Nephron (organoid): Measurements from ENCODE around the gene ST6GALNAC3.
A peak's percentile ranks its signal among the peaks of the same experiment; 100 is the strongest.

ENCODE experiments used
- H3K27ac Mint-ChIP-seq, 3 experiments: 2 replicates each; pipeline ENCODE4 v1.8.0; 2020; ENCODE audit warnings: mixed read lengths in 3 of 3, mild to moderate bottlenecking in 2 of 3, moderate library complexity in 1 of 3
- H3K27me3 Mint-ChIP-seq: 2 replicates; pipeline ENCODE4 v1.8.0; 2021; ENCODE audit warnings: low read depth, mild to moderate bottlenecking, moderate library complexity, mixed read lengths
- H3K36me3 Mint-ChIP-seq: 2 replicates; pipeline ENCODE4 v1.8.0; 2020; ENCODE audit warnings: low read depth, mixed read lengths
- H3K4me1 Mint-ChIP-seq: 2 replicates; pipeline ENCODE4 v1.8.0; 2020; ENCODE audit warnings: mixed read lengths
- H3K4me3 Mint-ChIP-seq, 3 experiments: 2 replicates each; pipeline ENCODE4 v1.8.0; 2020; ENCODE audit warnings: mild to moderate bottlenecking in 3 of 3, mixed read lengths in 3 of 3, moderate library complexity in 2 of 3
- H3K9me3 Mint-ChIP-seq: 2 replicates; pipeline ENCODE4 v1.8.0; 2020; ENCODE audit warnings: mixed read lengths
- TF ChIP-seq, protein P1 (sequence below), 3 experiments: fragments of 200-600 bp; sonication (generic); IDR thresholded peaks; one replicate each; pipeline ENCODE4 v1.5.0; 2021; ENCODE audit warnings: antibody characterized with exemption in 3 of 3; ENCODE audit not compliant: unreplicated experiment in 3 of 3

The ST6GALNAC3 gene

DNA sequence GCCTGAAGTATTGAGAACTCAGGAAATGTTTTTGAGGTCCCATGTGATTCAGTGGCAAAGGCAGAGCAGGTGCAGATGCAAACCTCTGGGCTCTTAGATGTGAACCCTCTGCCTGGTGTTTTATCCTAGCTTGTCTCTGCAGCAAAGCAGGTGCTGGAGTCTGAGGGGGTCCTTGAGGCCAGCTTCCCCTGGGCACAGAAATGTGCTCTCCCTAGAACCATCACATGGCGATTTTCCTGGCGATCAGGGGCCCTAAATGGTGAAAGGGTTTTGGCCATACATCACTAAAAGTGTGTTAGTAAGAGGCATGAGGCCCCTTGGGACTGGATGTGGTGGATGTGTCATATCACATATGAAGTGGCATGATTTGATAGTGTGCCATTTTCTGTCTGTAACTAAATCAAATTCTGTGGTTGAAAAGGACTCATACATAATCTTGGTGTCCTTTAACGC, 144.8 kb downstream of the ST6GALNAC3 start:
- Mint-ChIP-seq H3K27me3 (no peaks in the 10 kb centered on the region), H3K9me3 (no peaks in the 10 kb centered on the region), H3K27ac (no peak overlapping the region), H3K4me3 (no peak overlapping the region), H3K36me3 (no peaks in the 10 kb centered on the region), H3K4me1 (peaks cover 6% of the 10 kb centered on the region)
- TF ChIP-seq, protein P1, sequence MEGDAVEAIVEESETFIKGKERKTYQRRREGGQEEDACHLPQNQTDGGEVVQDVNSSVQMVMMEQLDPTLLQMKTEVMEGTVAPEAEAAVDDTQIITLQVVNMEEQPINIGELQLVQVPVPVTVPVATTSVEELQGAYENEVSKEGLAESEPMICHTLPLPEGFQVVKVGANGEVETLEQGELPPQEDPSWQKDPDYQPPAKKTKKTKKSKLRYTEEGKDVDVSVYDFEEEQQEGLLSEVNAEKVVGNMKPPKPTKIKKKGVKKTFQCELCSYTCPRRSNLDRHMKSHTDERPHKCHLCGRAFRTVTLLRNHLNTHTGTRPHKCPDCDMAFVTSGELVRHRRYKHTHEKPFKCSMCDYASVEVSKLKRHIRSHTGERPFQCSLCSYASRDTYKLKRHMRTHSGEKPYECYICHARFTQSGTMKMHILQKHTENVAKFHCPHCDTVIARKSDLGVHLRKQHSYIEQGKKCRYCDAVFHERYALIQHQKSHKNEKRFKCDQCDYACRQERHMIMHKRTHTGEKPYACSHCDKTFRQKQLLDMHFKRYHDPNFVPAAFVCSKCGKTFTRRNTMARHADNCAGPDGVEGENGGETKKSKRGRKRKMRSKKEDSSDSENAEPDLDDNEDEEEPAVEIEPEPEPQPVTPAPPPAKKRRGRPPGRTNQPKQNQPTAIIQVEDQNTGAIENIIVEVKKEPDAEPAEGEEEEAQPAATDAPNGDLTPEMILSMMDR (IDR thresholded peaks at IDR 0.05; ENCODE audit: unreplicated experiment in 3 of 3), result no peak

DNA sequence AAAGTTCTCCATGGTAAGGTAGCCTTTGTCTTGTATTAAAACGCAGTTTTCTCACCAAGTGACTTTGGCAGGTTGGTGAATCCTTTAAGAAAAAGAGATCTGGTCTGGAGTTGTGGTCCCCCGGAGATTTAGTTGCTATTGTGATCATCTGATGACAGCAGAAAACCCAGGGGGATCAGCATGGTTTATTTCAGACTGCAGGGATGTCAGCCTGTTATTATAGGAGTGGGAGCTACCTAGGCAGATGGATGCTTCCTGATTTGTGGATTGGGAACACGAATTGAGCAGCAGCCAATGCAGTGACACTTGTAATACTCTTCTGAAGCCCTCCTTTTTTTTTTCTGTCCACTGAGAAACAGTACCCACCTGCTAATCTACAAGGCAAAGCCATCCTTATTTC, 150.2 kb downstream of the ST6GALNAC3 start:
- no peaks in the 10 kb centered on the region for H3K36me3 Mint-ChIP-seq
- no peak overlapping the region for H3K27ac Mint-ChIP-seq
- H3K9me3 Mint-ChIP-seq, result no peaks in the 10 kb centered on the region
- H3K27me3 Mint-ChIP-seq, result no peaks in the 10 kb centered on the region
- peaks cover 21% of the 10 kb centered on the region for H3K4me1 Mint-ChIP-seq
- TF ChIP-seq, protein P1 (IDR thresholded peaks at IDR 0.05; ENCODE audit: unreplicated experiment in 3 of 3), result no peak
- no peak overlapping the region for H3K4me3 Mint-ChIP-seq

DNA sequence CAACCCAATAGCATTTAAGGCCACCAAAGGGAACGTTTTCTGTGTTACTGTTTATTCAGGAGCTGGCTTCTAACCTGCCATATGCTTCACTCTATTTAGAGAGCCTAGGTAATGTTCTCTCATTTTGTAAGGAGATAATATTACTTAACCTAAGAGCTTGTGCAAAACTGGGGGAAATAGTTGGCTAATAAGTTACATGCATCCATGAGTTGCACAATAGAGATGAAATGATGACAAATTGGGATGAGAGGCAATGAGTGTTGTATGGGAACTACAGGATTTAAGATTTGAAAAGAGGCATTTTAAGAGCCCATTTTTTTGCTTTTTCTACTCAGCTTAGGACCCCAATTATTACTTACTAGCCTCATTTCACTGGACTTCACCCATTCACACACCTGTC, 151.0 kb downstream of the ST6GALNAC3 start:
- Mint-ChIP-seq H3K27me3 (no peaks in the 10 kb centered on the region), H3K4me1 (peaks cover 21% of the 10 kb centered on the region), H3K4me3 (no peak overlapping the region), H3K36me3 (no peaks in the 10 kb centered on the region), H3K27ac (no peak overlapping the region), H3K9me3 (no peaks in the 10 kb centered on the region)
- TF ChIP-seq, protein P1 (IDR thresholded peaks at IDR 0.05; ENCODE audit: unreplicated experiment in 3 of 3), result no peak

DNA sequence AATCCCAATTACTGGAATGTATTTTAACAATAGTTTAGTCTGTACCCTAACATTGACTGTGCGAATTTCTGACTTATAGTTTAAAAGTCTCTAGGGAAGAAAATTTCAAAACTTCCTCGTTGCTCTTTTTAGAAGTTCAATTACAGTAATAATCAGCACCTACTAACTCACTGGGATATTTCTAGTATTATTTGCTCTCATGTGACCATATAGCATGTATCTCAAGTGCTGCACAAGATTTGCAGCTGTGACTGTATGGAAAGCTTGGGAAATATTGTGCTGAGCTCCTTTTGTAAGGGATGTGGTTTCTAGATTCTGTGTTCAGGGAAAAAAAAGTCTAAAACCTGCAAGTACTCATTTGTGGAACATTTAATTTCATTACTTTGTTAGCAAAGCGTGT, 153.1 kb downstream of the ST6GALNAC3 start:
- no peak overlapping the region for H3K4me3 Mint-ChIP-seq
- peaks cover 14% of the 10 kb centered on the region for H3K4me1 Mint-ChIP-seq
- H3K27me3 Mint-ChIP-seq, result no peaks in the 10 kb centered on the region
- no peaks in the 10 kb centered on the region for H3K9me3 Mint-ChIP-seq
- H3K36me3 Mint-ChIP-seq, result no peaks in the 10 kb centered on the region
- no peak overlapping the region for H3K27ac Mint-ChIP-seq
- TF ChIP-seq, protein P1 (IDR thresholded peaks at IDR 0.05; ENCODE audit: unreplicated experiment in 3 of 3), result no peak

DNA sequence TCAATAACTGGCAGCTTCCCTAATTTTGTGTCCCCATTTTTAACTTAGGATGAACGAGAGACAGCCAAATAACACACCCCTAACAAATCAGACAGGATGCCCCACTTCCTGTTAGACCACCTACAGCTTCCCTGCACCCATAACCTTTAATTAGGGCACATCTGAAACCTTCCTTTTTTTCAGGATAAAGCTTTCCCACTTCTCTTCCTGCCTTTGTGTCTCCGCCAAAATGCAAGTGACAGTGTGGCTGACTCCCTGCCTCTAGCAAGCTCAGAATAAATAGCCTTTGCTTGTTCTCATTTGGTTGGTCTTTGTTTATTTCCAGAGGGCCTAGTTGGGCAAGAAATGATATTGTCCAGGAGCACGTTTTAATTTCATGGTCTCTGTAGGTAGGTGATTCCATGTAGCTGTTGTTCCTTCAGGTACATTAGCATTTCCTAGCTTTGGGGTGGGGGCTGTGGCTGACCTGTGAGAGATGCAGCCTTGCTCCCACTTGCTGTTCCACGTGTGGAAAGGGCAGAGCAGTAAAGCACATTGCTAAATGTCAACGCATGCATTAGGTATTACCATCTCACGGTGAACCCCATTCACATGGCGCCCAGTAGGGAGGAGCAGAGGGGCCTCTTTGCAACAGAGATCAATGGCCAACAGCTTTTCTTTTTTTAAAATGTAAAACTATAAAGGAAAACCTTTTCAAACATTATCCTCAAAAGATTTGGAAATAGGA, 154.9 kb downstream of the ST6GALNAC3 start:
- TF ChIP-seq, protein P1 (IDR thresholded peaks at IDR 0.05; ENCODE audit: unreplicated experiment in 3 of 3), result no peak
- Mint-ChIP-seq H3K4me3 (no peak overlapping the region), H3K27ac (peak overlapping the region in 1 of 3 experiments; percentile 24), H3K36me3 (no peaks in the 10 kb centered on the region), H3K9me3 (no peaks in the 10 kb centered on the region), H3K4me1 (peaks cover 14% of the 10 kb centered on the region), H3K27me3 (no peaks in the 10 kb centered on the region)

DNA sequence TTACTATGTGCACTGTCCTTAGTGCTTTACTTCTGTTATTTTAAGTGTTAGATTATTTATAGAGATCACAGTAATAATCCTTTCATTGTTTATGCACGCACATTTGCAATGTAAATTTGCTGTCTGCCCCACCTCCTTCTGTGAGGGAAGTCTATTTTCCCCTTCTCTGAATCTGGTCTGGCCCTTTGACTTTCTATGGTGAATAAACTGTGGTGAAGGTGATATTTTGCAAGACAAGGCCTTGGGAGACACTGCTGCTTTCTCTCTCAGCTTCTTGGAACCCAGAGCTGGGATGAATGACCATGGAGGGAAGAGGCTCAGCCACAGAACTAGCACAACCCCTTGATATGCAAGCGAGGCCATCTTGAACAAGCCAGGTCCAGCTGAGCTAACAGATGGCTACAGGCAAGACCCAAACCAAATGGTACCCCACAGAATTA, 156.3 kb downstream of the ST6GALNAC3 start:
- no peak overlapping the region for H3K27ac Mint-ChIP-seq
- no peaks in the 10 kb centered on the region for H3K9me3 Mint-ChIP-seq
- TF ChIP-seq, protein P1 (IDR thresholded peaks at IDR 0.05; ENCODE audit: unreplicated experiment in 3 of 3), result no peak
- H3K4me3 Mint-ChIP-seq, result no peak overlapping the region
- no peaks in the 10 kb centered on the region for H3K36me3 Mint-ChIP-seq
- H3K4me1 Mint-ChIP-seq, result peaks cover 14% of the 10 kb centered on the region
- H3K27me3 Mint-ChIP-seq, result no peaks in the 10 kb centered on the region
